ENCODE results near the gene CADPS.

Gene CADPS

GRCh38 chr3:62413687-62414086, 461.5 kb downstream of the CADPS start:
- TF ChIP-seq GATA2 (IDR thresholded peaks at IDR 0.05; ENCODE audit: low read depth, low read length) (no peak), GATA3 (IDR thresholded peaks at IDR 0.05; ENCODE audit: low read depth, low read length) (no peak)

GRCh38 chr3:62406945-62407344, 468.3 kb downstream of the CADPS start:
- no peak for TF ChIP-seq GATA3 (IDR thresholded peaks at IDR 0.05; ENCODE audit: low read depth, low read length)
- TF ChIP-seq GATA2 (IDR thresholded peaks at IDR 0.05; ENCODE audit: low read depth, low read length), result no peak

GRCh38 chr3:62405566-62405965, 469.6 kb downstream of the CADPS start:
- TF ChIP-seq GATA3 (IDR thresholded peaks at IDR 0.05; ENCODE audit: low read depth, low read length), result no peak
- no peak for TF ChIP-seq GATA2 (IDR thresholded peaks at IDR 0.05; ENCODE audit: low read depth, low read length)

GRCh38 chr3:62405135-62405534, 470.1 kb downstream of the CADPS start:
- TF ChIP-seq GATA3 (IDR thresholded peaks at IDR 0.05; ENCODE audit: low read depth, low read length) (no peak), GATA2 (IDR thresholded peaks at IDR 0.05; ENCODE audit: low read depth, low read length) (no peak)

GRCh38 chr3:62404321-62404720, 470.9 kb downstream of the CADPS start:
- TF ChIP-seq GATA3 (IDR thresholded peaks at IDR 0.05; ENCODE audit: low read depth, low read length) (no peak), GATA2 (IDR thresholded peaks at IDR 0.05; ENCODE audit: low read depth, low read length) (no peak)

GRCh38 chr3:62403765-62404164, 471.5 kb downstream of the CADPS start:
- TF ChIP-seq GATA3 (IDR thresholded peaks at IDR 0.05; ENCODE audit: low read depth, low read length) (no peak), GATA2 (IDR thresholded peaks at IDR 0.05; ENCODE audit: low read depth, low read length) (no peak)

- no peak for TF ChIP-seq GATA2 (IDR thresholded peaks at IDR 0.05; ENCODE audit: low read depth, low read length)
- TF ChIP-seq GATA3 (IDR thresholded peaks at IDR 0.05; ENCODE audit: low read depth, low read length), result no peak
Observed at GRCh38 chr3:62392626-62393292, 482.5 kb downstream of the CADPS start.

GRCh38 chr3:62387251-62387650, 488.0 kb downstream of the CADPS start:
- TF ChIP-seq GATA2 (IDR thresholded peaks at IDR 0.05; ENCODE audit: low read depth, low read length) (no peak), GATA3 (IDR thresholded peaks at IDR 0.05; ENCODE audit: low read depth, low read length) (no peak)

- TF ChIP-seq GATA2 (IDR thresholded peaks at IDR 0.05; ENCODE audit: low read depth, low read length), result no peak
- TF ChIP-seq GATA3 (IDR thresholded peaks at IDR 0.05; ENCODE audit: low read depth, low read length), result no peak
Observed at GRCh38 chr3:62379321-62379798, 495.9 kb downstream of the CADPS start.

- TF ChIP-seq GATA2 (IDR thresholded peaks at IDR 0.05; ENCODE audit: low read depth, low read length) (no peak), GATA3 (IDR thresholded peaks at IDR 0.05; ENCODE audit: low read depth, low read length) (no peak)
Observed at GRCh38 chr3:62378921-62379320, 496.3 kb downstream of the CADPS start.

- TF ChIP-seq GATA2 (IDR thresholded peaks at IDR 0.05; ENCODE audit: low read depth, low read length) (no peak), GATA3 (IDR thresholded peaks at IDR 0.05; ENCODE audit: low read depth, low read length) (no peak)
Observed at GRCh38 chr3:62378311-62378789, 496.9 kb downstream of the CADPS start.

GRCh38 chr3:62376906-62377877, 498.0 kb downstream of the CADPS start:
- TF ChIP-seq GATA2 (IDR thresholded peaks at IDR 0.05; ENCODE audit: low read depth, low read length) (no peak), GATA3 (IDR thresholded peaks at IDR 0.05; ENCODE audit: low read depth, low read length) (no peak)

- TF ChIP-seq GATA2 (IDR thresholded peaks at IDR 0.05; ENCODE audit: low read depth, low read length), result no peak
- TF ChIP-seq GATA3 (IDR thresholded peaks at IDR 0.05; ENCODE audit: low read depth, low read length), result no peak
Observed at GRCh38 chr3:62376454-62376720, 498.8 kb downstream of the CADPS start.

- TF ChIP-seq GATA3 (IDR thresholded peaks at IDR 0.05; ENCODE audit: low read depth, low read length) (no peak), GATA2 (IDR thresholded peaks at IDR 0.05; ENCODE audit: low read depth, low read length) (no peak)
Observed at GRCh38 chr3:62375655-62376453, 499.4 kb downstream of the CADPS start.

Measured in SH-SY5Y (cell line).